Measurements from ENCODE around the gene MRPL43.

The MRPL43 gene

GRCh38 chr10:101001659-101002035 lies 14.3 kb upstream of the MRPL43 start:
- DNase-seq = no peak

GRCh38 chr10:101000915-101001658 lies 13.8 kb upstream of the MRPL43 start:
- no peak for DNase-seq

- no peak for DNase-seq
Measured at GRCh38 chr10:101000127-101000914, 13.0 kb upstream of the MRPL43 start.

GRCh38 chr10:100999742-101000126 lies 12.4 kb upstream of the MRPL43 start, which contains the start of gene LZTS2:
Gene LZTS2, plus strand, starts transcription at chr10:100999808. Its CDS starts 2,731 bp downstream, at chr10:101002539.
- DNase-seq = no peak

- peak; percentile 82 for DNase-seq
Measured at GRCh38 chr10:100998991-100999741, 11.9 kb upstream of the MRPL43 start.

- DNase-seq = peak; percentile 80
Measured at GRCh38 chr10:100998183-100998990, 11.1 kb upstream of the MRPL43 start.

GRCh38 chr10:100997360-100998182 lies 10.3 kb upstream of the MRPL43 start:
- DNase-seq = peak; percentile 73

GRCh38 chr10:100996678-100997359 lies 9.5 kb upstream of the MRPL43 start:
- peak; percentile 52 for DNase-seq

- no peak for DNase-seq
Measured at GRCh38 chr10:100995181-100995580, 7.9 kb upstream of the MRPL43 start.

- no peak for DNase-seq
Measured at GRCh38 chr10:100993986-100994708, 6.8 kb upstream of the MRPL43 start.

- no peak for DNase-seq
Measured at GRCh38 chr10:100989088-100989487, 1.8 kb upstream of the MRPL43 start.

- DNase-seq = no peak
Measured at GRCh38 chr10:100988166-100988565, 869 bp upstream of the MRPL43 start.

- DNase-seq = no peak
Measured at GRCh38 chr10:100987685-100988049, 370 bp upstream of the MRPL43 start.

GRCh38 chr10:100986623-100986951 lies 710 bp downstream of the MRPL43 start:
- no peak for DNase-seq

- DNase-seq = no peak
Measured at GRCh38 chr10:100985336-100985735, 2.0 kb downstream of the MRPL43 start.

GRCh38 chr10:100984672-100985177 lies 2.6 kb downstream of the MRPL43 start:
- no peak for DNase-seq

- DNase-seq = no peak
Measured at GRCh38 chr10:100983868-100984671, 3.2 kb downstream of the MRPL43 start.

GRCh38 chr10:100982916-100983830 lies 4.1 kb downstream of the MRPL43 start:
- DNase-seq = no peak

Measured in CD4-positive, alpha-beta T cell treated with Interleukin-6 for 4 hours (primary cell).